ENCODE data around the gene CAMK4. TPM values are rescaled to one million over a fixed set of nuclear protein-coding genes. Genes with fewer than 3 reads are reported as not detected.

CAMK4 gene
- total and polyA plus RNA-seq, 10 donors: 0.90 to 22.3 (median 12.6) TPM

DNA sequence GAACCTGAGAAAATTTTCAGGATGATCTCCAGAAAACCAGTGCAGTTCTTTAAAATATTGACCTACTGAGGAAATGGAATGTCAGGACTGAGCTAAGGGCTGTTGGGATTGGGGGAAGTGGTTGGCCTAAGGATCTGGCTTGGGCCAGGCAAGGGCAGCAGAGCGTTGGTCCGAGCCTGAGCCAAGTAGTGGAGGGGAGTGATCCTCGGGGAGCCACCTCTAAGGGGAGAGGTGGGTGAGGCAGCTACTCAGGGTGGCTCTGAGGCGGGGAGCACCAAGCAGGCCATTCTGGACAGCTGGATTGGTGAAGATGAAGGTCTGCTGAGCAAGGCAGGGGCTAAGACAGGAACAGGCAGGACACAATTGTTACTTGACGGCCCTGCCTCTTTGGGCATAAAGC, 11.5 kb downstream of the CAMK4 start:
- WGBS, 5 donors: 87 to 97% (median 91%) methylated on average over 5 of the region's 5 CpGs
- H3K27me3 ChIP-seq (replicated peaks in 1 of 7): no peaks in the 10 kb centered on the region
- no peak overlapping the region for H3K4me3 ChIP-seq
- H3K9me3 ChIP-seq: no peaks in the 10 kb centered on the region
- no peak for DNase-seq
- H3K36me3 ChIP-seq: no peaks in the 10 kb centered on the region
- peaks cover 0 to 36% (median 2%) of the 10 kb centered on the region in 6 donors for H3K4me1 ChIP-seq
- peak overlapping the region in 3 of 8 donors; percentile 45 to 59 (median 49) for H3K27ac ChIP-seq
- intact Hi-C loops (cut with DNase I; ENCODE audit: low total_unique reads): no loop called here
- TF ChIP-seq, protein P1, sequence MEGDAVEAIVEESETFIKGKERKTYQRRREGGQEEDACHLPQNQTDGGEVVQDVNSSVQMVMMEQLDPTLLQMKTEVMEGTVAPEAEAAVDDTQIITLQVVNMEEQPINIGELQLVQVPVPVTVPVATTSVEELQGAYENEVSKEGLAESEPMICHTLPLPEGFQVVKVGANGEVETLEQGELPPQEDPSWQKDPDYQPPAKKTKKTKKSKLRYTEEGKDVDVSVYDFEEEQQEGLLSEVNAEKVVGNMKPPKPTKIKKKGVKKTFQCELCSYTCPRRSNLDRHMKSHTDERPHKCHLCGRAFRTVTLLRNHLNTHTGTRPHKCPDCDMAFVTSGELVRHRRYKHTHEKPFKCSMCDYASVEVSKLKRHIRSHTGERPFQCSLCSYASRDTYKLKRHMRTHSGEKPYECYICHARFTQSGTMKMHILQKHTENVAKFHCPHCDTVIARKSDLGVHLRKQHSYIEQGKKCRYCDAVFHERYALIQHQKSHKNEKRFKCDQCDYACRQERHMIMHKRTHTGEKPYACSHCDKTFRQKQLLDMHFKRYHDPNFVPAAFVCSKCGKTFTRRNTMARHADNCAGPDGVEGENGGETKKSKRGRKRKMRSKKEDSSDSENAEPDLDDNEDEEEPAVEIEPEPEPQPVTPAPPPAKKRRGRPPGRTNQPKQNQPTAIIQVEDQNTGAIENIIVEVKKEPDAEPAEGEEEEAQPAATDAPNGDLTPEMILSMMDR (IDR thresholded peaks at IDR 0.05 in 8 of 11, conservative IDR thresholded peaks at IDR 0.05 in 3 of 11): no peak
- TF ChIP-seq POLR2A (IDR thresholded peaks at IDR 0.05) (no peak), POLR2AphosphoS5 (IDR thresholded peaks at IDR 0.05) (no peak)

DNA sequence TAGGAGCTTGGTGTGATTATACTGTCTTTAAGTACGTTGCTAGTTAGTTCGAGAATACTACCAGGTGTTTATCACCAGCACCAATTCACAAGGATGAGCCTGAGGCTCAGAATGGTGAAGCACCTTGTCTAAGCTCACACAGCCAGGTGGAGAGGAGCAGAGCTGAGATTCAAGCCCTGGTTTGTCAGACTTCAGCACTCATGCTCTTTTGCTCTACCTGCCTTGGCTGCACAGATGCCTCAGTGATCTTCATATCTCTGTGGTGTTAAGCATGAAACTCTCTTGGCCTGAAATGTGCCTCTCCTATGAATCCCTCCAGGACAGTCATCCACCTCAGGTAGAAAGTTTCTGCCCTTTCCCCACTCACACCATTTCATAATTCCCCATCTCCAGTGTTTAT, 12.2 kb downstream of the CAMK4 start:
- Histone ChIP-seq H3K4me1 (peaks cover 0 to 31% (median 2%) of the 10 kb centered on the region in 6 donors), H3K9me3 (no peaks in the 10 kb centered on the region), H3K36me3 (no peaks in the 10 kb centered on the region), H3K4me3 (no peak overlapping the region), H3K27me3 (replicated peaks in 1 of 7) (no peaks in the 10 kb centered on the region), H3K27ac (peak overlapping the region in 4 of 8 donors; percentile 2 to 59 (median 47))
- TF ChIP-seq POLR2AphosphoS5 (IDR thresholded peaks at IDR 0.05) (no peak), POLR2A (IDR thresholded peaks at IDR 0.05) (no peak)
- TF ChIP-seq, protein P1 (IDR thresholded peaks at IDR 0.05 in 8 of 11, conservative IDR thresholded peaks at IDR 0.05 in 3 of 11): no peak
- 76 to 91% (median 86%) methylated on average over 2 of the region's 2 CpGs for WGBS, 5 donors
- intact Hi-C loops (cut with DNase I; ENCODE audit: low total_unique reads): no loop called here
- no peak for DNase-seq

DNA sequence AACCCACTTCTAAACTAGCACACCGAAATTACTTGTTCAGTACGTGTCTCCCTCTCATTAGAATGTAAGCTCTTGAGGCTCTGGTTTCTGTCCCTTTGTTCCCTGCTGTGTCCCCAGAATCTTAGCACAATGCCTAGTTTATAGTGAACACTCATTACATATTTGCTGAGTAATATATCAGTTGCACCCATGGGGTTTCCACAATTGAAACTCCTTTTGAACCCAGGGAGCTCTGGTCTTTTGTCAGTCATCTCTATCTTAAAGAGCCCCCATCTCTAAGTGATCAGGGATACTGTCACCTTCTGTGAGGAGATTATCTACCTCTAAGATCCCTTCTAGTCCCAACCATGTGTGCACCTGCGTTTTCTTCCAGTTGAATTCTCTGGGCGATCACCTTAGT, 12.8 kb downstream of the CAMK4 start:
- intact Hi-C loops (cut with DNase I; ENCODE audit: low total_unique reads): no loop called here
- peak overlapping the region in 7 of 8 donors; percentile 2 to 59 (median 43) for H3K27ac ChIP-seq

DNA sequence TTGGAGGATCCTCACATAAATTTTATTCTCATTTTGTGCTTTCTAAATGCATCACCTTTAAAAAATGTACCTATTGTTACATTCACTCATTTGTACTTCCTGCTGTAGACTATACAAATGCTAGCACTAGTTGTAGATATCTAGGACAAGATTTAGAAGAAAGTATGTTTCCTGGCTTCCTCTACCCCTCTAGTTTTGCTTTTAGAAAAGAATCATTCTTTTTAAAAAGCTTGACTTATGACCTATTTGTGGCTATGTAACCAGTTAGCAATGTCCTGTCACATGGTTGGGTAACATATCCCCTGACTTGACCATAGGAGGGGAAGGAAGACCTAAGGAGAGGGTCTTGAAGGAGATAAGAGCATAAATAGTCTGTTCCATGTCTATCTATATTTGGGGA, 13.3 kb downstream of the CAMK4 start:
- H3K27ac ChIP-seq: peak overlapping the region in 7 of 8 donors; percentile 6 to 59 (median 43)
- no peaks in the 10 kb centered on the region for H3K36me3 ChIP-seq
- H3K27me3 ChIP-seq (replicated peaks in 1 of 7): no peaks in the 10 kb centered on the region
- TF ChIP-seq POLR2A (IDR thresholded peaks at IDR 0.05): no peak
- DNase-seq: no peak
- peaks cover 0 to 24% (median 2%) of the 10 kb centered on the region in 6 donors for H3K4me1 ChIP-seq
- H3K4me3 ChIP-seq: no peak overlapping the region
- intact Hi-C loops (cut with DNase I; ENCODE audit: low total_unique reads): no loop called here
- no peaks in the 10 kb centered on the region for H3K9me3 ChIP-seq

More for the DNA sequence above, 12.8 kb downstream of the CAMK4 start:
- TF ChIP-seq, protein P1 (IDR thresholded peaks at IDR 0.05 in 8 of 11, conservative IDR thresholded peaks at IDR 0.05 in 3 of 11): no peak
- no peak for TF ChIP-seq POLR2AphosphoS5 (IDR thresholded peaks at IDR 0.05)
- TF ChIP-seq POLR2A (IDR thresholded peaks at IDR 0.05): no peak
- WGBS, 5 donors: 75 to 88% (median 77%) methylated on average over 4 of the region's 4 CpGs
- no peak overlapping the region for H3K4me3 ChIP-seq
- H3K27me3 ChIP-seq (replicated peaks in 1 of 7): no peaks in the 10 kb centered on the region
- no peaks in the 10 kb centered on the region for H3K36me3 ChIP-seq
- peaks cover 0 to 26% (median 2%) of the 10 kb centered on the region in 6 donors for H3K4me1 ChIP-seq
- DNase-seq: no peak
- H3K9me3 ChIP-seq: no peaks in the 10 kb centered on the region
